ENCODE results near the gene ESYT1.

The ESYT1 gene

DNA sequence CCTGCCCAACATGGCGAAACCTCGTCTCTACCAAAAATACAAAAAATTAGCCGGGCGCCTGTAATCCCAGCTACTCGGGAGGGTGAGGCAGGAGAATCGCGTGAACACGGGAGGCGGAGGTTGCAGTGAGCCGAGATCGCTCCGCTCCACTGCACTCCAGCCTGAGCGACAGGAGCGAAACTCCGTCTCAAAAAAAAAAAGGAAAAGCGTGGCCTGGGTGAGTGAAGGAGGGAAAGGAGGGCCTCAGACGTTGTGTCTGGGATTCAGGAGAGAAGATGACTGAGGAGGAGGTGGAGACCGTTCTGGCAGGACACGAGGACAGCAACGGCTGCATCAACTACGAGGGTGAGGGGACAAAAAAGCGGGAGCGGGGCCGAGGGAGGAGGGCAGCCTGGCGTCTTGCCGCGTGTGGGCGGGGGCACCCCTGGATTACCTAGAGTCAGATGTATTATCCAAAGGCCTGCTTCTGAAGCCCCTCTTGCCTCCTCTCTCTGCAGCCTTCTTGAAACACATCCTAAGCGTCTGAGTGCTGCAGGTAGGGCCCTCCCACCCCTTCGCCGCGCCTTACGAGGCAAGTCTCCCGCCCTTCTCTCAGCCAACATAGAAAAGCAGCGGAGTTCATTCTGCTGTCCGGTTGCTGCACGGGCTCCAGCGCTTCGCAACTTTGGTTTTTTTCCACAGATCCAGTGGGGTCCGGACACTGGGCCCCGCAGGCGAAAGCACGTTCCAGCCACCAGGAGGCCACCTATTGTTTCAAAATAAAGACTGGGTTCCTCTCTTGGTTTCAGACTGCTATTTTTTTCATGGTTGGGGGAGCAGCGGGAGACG lies 29.3 kb downstream of the ESYT1 start:
- peak; percentile 92 for DNase-seq

DNA sequence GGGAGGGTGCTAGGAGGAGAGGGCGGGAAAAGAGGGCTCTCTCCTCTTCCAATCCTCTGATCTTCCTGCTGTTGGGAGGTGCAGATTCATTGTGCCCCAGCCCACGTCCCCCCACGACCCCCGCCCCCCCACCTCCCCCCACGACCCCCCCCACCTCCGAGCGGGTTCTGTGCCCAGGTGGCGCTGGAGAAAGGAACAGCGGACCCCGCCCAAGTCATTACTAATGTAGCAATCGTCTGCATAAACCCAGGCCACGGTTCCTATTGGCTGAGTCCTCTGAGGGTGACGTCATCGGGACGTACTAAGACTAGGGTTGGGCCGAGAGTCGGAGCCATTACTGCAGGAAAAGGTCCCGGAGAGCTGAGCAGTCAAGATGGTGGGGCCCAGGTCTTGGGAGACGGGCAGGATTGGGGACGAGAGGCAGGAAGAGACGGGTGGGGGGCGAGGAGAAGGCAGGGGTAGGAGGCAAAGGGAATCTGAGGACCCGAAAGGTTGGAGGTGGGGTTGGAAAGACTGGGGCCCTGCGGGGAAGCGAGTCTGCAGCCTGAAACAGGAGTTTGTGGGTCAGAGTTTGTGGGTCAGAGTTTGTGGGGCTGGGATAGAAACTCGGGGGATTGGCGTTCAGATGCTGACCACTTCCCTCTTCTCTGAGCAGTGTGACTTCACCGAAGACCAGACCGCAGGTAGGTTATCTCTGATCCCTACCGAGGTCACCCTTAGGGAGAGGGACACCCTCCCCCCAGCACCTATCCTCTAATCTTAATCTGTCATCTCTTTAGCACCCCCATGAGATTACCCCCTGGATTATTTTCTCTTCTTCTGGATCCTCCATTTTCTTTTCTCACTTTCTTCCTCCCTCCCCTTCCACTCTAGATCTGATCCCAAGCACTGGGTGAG lies 30.2 kb downstream of the ESYT1 start, which contains the start of gene MYL6:
Gene MYL6, plus strand, starts transcription at position 331 of the 897 bp plus-strand sequence. Its CDS starts 43 bp downstream, at position 374.
- DNase-seq, result peak; percentile 97

DNA sequence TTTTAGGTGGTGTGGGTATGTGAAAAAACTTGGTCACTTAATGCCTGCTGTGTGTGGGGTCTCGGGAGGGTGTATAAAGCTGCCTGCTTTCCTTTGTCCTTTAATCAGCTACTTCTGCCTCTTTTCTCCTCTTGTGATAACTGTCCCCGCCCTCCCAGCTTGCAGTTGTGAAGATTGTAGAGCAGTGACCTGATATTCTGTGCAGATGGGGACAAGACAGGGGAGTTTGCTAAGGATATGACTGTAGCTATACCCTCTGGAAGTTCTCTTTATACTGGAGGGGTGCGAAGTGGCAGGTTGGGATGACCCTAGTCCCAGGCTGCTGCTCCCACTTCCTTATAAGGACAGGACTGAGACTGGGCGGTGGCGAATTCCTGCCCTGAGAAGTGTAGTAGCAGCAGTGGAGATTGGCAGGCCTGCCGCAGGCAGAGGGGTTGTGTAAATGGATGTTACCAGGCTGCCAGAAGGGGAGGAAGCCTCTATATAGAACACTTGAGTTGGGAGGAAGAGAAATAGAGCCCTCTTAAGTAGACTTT lies 30.9 kb downstream of the ESYT1 start:
- DNase-seq, result peak; percentile 73

DNA sequence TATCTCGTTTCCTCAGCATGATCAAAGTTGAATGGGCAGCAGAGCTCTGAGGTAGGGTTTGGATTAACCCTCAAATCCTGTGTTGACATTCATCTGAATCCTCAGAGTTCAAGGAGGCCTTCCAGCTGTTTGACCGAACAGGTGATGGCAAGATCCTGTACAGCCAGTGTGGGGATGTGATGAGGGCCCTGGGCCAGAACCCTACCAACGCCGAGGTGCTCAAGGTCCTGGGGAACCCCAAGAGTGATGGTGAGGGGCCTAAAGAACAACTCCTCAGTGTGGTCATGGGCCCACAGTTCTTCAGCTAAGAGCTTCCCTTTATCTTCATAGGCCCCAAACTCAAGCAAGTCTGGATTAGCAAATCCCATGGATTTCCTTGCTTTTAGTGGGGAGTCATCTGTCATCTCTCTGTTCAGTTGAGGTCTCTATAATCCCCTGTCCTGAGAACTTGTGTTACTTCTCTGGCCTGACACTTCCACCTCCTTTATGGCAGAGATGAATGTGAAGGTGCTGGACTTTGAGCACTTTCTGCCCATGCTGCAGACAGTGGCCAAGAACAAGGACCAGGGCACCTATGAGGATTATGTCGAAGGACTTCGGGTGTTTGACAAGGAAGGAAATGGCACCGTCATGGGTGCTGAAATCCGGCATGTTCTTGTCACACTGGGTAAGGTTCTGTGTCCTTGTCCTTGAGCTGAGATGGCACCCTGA lies 31.6 kb downstream of the ESYT1 start:
- DNase-seq, result no peak

DNA sequence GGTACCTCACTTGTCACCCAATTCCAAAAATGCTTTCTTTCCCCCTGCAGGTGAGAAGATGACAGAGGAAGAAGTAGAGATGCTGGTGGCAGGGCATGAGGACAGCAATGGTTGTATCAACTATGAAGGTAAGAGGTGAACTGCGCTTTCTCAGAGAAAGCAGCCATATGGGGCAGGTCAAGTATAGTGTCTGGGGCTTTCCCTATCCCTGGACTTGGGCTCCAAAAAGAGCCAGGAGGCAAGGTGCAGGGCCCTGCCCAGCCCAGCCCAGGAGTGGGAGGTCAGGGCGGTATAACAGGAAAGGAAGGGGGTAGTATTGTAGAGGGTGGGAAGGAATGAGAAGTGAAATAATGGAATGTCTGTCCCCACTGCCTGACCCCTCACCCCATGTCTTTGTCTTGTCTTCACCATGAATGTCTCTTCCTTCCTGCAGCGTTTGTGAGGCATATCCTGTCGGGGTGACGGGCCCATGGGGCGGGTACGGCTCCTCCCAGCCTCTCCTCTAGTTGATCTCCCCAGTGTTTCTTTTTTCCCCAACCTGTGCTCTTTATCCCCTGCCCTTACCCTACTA lies 32.2 kb downstream of the ESYT1 start:
- no peak for DNase-seq

DNA sequence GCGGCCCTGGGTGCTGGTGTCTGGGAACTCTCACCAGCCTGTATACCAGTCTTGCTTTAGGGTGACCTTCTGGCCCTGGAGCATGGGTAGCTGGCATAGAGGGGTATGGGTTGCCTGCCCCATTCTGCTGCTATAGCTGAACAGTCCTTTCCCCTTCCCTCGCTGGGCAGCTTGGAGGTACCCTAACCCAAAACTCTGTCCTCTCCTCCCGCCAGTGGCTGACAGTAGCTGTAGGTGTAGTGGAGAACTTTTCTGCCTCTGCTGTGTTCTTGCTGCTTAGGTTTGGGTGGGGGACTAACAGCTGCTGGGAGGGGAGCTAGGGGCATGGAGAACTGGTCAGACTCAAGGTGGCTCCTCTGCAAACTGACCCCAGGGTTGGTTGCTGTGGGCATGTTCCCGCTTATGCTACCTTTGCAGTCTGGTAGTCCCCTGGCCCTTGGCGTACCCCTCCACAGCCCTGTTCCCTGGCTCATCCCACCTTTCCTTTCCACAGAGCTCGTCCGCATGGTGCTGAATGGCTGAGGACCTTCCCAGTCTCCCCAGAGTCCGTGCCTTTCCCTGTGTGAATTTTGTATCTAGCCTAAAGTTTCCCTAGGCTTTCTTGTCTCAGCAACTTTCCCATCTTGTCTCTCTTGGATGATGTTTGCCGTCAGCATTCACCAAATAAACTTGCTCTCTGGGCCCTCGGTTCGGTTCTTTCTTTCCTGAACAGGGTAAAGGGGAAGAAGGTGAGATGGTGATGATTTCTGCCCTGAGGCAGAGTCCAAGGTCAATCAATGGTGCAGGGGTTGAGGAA lies 33.0 kb downstream of the ESYT1 start:
- no peak for DNase-seq

DNA sequence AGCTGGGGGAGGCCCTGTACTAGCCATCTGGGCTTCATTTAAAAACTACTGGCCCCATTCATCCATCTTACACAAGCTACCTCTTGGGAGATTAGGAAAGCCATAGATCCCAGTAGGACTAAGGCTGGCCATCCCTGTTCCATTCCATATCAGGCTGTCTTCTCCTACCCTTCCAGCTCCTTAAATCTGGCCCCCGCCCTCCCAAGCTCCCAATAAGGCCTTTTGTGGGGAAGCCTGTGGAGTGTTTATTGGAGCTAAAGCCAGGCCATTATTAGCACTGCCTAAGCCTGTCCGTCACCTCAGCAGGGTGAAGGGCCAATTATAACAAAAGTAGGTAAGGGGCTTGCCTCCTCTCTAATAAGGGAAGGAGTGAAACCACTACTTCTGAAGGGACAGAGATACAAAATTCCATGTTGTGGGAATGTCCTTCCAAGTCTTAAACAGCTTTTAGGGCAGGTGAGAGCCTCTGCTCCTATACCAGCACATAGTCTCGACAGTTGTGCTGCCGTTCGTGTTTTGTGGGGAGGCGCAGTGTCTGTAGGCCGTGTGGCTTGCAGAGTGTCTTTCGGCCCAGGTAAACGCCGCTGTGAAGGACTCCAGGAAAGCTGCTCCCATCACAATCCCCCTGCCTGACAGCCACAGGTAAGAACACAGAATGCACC lies 33.8 kb downstream of the ESYT1 start:
- no peak for DNase-seq

DNA sequence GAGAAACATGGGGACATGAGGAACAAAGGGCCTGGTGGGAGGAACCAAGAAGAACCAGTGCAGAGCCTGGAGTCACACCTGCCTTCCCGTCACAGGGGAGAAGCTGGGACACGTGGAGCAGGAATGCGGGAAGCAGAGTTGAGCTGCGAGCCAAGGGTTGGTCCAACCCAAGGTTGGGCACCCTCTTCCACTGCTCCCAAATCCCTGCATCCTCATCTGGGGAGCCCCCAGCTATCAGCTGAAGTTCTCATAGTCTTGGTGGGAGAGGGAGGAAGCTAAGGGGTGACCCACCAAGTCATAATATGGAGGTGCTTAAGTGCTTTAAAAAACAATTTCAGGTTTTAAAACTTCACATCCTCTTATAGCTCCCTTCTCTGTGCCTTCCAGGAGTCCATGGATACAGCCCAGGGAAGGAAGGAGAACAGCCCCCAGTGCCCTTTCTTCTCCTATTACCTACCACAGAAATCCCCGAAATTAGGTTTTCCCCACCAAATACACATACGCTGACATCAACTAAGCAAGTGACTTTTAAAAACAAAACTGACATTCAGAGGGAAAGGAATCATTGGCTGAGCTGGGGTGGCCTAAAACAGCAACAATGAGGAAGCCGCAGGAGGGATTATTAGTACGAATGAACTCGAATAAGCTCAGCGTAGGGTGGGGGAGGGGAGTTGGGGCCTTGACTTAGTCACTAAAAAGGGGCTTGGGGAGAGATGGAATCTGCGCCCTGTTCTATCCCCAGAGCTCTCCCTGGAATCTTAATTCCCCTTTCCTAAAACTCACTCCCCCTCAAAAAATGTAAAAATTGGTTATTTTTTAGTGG lies 34.6 kb downstream of the ESYT1 start:
- no peak for DNase-seq

DNA sequence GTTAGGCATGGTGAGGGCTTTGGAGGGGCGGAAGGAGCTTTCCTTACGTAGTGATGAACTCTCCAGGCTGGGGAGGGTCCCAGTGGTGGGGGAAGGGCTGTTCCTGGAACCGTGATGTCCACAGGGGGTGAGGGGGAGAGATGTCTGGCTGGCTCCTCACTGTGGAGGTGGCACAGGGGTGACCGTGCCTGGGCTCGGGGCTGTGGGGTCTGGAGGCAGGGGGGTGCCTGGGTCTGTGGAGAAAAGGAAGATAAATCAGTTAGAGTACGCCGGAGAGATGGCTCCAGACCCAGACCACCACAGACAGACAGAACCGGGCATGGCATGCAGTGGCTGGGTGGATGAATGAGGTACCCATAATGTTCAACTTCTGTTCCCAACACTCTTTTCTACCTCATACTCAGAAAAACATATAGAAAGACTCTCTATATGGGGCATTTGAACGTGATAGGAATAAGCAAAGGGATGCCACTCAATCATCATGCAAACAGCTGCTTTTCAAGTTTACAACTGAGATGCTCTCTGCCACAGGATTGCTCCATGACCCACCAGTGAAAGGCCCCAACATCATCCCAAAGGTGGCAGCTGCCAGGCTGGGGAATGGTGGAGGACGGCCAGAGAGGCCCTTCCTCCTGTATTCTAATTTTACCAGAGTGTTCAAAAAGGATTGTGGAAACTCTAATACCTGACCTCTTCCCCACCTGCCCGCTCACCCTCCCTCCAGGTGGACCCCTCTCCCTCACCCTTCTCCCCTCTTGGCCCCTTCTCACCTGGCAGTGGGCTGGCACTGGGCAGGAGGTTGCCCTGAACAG lies 35.7 kb downstream of the ESYT1 start:
- DNase-seq, result no peak

DNA sequence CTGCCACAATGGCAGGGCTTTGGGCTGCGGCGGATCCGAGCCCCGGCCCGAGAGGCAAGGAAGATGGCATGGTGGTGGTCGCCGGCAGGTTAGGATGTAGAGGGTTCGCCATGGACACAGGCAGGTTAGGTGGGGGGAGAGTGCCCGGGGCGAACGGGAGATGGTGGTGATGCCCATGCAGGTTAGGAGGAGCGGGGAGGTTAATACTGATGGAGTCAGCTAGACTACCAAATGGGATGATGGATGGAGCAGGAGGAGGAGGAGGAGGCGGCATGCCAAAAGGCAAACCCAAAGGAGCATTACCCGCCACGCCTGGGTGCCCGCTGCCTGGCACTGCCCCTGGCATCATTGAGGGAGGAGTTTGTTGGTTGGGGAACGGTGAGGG lies 36.3 kb downstream of the ESYT1 start:
- no peak for DNase-seq

DNA sequence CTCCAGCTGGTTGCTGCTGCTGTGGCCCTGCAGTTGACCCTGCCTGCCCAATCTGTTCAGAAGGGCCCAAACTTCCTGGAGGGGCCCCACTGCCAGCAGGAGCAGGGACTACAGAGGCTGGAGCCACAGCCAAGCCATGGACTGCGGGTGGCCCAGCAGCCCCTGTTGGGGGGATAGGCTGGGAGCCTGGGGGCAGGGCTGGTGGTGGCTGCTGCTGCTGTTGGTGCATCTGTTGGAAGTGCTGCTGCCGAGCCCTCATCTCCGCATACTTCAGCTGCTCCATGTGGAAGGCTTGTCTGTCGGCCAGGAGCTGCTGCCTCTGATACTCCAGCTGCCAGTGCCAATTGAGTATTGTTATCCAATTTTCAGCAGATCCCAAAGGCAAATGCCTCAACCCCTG lies 37.3 kb downstream of the ESYT1 start:
- no peak for DNase-seq

DNA sequence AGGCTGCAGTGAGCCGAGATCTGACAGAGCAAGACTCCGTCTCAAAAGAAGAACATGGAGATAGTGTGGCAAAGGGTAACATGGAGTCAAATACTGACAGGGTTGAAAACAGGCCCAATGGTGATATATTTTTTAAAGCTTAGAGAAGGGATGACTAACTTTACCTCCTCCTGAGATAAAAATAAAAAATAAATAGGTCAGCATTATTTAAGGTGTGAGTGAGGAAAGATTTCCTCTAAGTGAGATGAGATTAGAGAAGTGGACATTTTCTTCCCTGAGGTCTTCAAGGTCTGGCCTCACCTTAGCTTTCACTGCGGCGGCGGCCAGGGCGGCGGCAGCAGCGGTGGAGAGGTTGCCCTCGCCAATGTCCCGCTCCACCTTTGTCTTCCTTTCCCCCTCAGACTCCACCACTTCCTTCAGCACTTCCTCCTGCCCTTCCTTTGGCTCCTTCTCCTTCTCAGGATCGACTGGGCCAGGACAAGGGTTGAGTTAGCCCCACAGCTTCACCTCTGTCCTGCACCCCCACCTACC lies 41.2 kb downstream of the ESYT1 start:
- DNase-seq, result no peak

DNA sequence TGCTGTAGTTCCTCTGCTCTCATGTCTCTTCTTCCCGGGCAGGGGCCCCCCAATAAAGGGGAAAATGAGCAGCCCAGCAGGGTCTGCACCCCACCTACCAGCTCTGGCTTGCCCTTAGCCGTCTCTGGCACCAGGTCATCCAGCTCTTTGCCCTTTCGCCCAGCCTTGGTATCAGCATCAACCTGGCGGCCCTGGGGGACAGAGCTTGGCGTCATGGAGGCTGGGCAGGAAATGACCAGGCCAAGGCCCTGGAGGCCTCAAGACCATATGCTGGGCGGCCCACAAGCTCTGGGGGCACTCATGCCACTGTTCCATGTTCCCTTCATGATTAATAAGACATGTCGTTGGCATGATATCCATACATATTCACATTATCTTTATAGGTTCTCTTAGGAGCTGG lies 44.8 kb downstream of the ESYT1 start:
- DNase-seq, result no peak

DNA sequence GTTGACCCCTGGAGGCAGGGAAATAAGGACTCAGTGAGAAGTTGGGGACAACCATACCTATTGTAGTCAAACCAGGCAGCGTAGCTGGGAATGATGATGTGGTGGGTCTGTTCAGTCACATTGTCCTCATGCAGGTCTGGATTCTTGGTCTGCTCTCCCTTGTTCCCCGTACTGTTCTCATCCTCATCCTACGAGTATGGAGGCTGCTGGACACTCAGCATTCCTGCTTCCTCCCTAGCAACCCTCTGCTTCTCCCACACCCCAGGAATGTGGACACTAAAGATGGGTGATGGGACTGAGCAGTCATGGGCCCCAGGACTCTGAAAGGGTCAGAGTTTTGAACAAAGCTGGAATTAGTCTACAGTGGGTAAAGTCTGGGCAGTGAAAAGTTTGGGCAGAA lies 50.3 kb downstream of the ESYT1 start:
- DNase-seq, result no peak

DNA sequence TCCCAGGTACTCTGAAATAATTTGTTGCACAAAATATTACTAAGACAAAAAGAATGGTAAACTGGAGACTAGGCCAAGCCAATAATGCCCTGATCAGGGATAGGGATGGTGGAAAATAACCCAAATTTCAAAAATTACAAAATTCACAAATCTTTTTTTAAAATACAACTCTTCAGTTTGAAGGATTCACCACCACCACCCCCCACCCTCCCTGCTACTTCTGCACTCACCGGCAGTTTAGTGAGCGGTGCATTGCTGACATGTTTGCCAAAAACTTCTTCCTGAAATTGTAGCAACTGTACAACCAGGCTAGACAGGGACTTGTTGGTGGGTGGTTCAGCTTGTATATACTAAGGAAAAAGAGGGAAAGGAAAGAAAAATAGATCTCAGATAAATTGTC lies 58.9 kb downstream of the ESYT1 start:
- DNase-seq, result no peak

DNA sequence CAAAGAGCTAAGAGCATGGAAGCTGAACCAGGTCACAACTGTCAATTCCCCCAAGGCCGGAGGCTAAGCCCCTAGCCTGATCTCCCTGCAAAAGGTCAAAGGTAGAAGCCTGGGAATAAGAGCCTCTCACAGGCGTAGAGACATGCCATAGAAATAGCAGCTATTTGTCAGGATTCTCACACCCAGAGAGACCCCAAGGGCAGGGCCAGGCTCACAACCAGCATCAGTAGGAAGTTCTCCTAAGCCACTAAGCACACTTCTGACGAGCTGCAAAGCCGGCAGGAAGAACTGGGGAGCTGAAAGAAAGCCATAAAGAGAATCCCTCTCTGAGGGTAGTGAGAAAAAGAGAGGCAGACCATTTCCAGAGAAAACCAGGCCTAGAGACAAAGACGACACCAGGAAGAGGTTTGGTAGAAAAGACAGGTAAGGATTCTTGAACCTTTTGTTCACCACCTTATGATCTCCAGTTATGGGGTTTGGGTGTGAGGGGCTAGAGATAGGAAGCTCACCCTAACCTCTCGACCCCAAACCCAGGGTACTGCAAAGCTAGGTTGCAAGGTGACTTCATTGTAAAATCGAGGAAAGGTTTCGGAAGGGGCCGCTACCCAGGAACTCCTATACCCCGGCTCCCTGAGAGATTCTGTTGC lies 60.2 kb downstream of the ESYT1 start:
- DNase-seq, result no peak

DNA sequence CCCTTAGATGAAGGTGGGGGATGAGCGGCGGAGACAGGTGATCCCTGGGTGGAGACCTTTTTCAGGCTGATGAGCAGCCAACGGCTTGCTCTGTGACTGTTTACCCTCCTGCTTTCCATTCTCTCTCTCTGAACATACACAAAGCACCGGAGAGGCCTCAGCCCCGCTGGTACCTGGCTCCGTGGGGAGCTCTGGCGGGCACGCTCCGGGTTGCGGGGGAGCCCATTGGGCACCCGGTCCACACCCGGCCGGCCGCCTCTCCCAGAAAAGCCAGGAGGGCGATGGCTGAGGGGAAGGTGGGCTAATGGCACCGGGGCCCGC lies 60.7 kb downstream of the ESYT1 start:
- DNase-seq, result peak; percentile 32

DNA sequence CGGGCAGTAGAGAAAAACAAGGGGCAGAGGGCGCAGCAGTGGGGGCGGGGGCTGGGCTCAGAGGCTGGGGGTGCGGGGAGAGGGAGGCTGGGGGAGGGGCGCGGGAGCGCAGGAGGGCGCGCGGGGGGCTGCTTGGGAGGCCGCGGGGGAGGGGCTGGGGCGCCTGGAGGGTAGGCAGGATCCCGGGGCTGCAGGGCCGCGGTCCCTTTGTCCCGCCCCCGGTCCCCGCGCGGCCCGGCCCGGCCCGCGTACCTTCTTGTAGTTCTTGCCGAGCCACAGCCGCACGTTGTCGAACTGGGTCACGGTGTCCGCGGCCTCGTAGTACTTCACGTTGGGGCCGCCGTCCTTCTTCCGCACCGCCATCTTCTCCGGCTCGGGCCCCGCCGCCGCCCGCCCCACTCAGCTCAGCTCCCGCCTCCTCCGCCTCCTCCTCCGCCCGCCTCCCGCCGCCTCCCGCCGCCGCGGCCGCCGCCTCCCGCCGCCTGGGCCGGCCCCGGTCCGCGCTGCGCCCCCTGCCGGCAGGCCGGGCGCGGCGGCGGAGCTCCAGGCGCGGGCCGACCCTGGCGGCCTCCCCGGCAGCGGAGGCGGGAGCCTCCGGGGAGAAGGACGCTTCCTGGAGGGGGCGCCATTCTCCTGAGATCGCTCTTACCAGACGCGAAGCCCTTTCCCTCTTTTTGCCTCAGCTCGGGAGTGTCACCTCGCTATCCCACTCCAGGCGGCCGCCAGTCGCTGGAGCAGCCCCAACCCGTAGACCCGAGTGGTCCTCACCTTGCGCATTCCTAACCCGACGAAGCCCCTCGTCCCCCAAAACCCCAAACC lies 61.2 kb downstream of the ESYT1 start, which contains the start of gene SMARCC2:
Gene SMARCC2, minus strand, starts transcription at position 385 of the 819 bp plus-strand sequence. Its CDS starts 22 bp downstream, at position 363.
- DNase-seq, result peak; percentile 90

Data from femur (tissue), 1 donor.